Endothelial cell of umbilical vein (primary cell): ENCODE data around the gene TSPAN10. TPM values are rescaled to one million over a fixed set of nuclear protein-coding genes. Genes with fewer than 3 reads are reported as not detected.
A peak's percentile ranks its signal among the peaks of the same experiment; 100 is the strongest.

Experiments used
- BruUV-seq: library from RNA; stranded (reverse); fragments of 400-500 nt; replicated peaks from 2 replicates; lab custom pipeline; 2021; lab: Mats Ljungman, UMichigan
- CTCF ChIA-PET: fragments of 300-600, 350-600 bp; sonication (Branson Sonifier 250); formaldehyde crosslinking; loops from one replicate; lab custom pipeline; 2021; ENCODE audit warnings: antibody characterized with exemption, inconsistent platforms; lab: Charles Lee
- POLR2A ChIA-PET: fragments of 300-600, 350-600 bp; sonication (Branson Sonifier 250); formaldehyde crosslinking; loops from one replicate; lab custom pipeline; 2021; ENCODE audit warnings: antibody characterized with exemption, inconsistent platforms; lab: Charles Lee
- DNase-seq: peaks from one replicate; pipeline ENCODE4 v3.0.0-alpha.2; 2011; ENCODE audit warnings: low read depth, low spot score
- FAIRE-seq: peaks from 2 replicates; lab custom pipeline; 2011; peaks lifted over from hg19 to GRCh38; lab: Jason Lieb, UNC
- H2AFZ ChIP-seq: 2 replicates; pipeline ENCODE4 v1.6.0; 2012; ENCODE audit warnings: low read depth, low read length, control low read depth, inconsistent platforms
- H3K27ac ChIP-seq: 2 replicates; pipeline ENCODE4 v1.5.1; 2011; ENCODE audit warnings: low read depth, mild to moderate bottlenecking, control low read depth, low read length, moderate library complexity; ENCODE audit not compliant: insufficient read depth
- H3K27me3 ChIP-seq, 2 experiments: 2 replicates each; pipeline versions ENCODE4 v1.6.0 to v1.6.1; 2011; ENCODE audit warnings: low read length in 2 of 2, mixed read lengths in 1 of 2; ENCODE audit not compliant: control insufficient read depth in 2 of 2, insufficient read depth in 2 of 2
- H3K36me3 ChIP-seq, 2 experiments: 2 replicates in 1 of 2; 3 replicates in 1 of 2; pipeline ENCODE4 v1.5.1; 2011; ENCODE audit warnings: low read length in 2 of 2, mild to moderate bottlenecking in 1 of 2, moderate library complexity in 1 of 2; ENCODE audit not compliant: control insufficient read depth in 2 of 2, insufficient read depth in 2 of 2; ENCODE audit errors: extremely low read depth in 1 of 2
- H3K4me1 ChIP-seq: 3 replicates; pipeline ENCODE4 v1.5.1; 2011; ENCODE audit warnings: mild to moderate bottlenecking, low read length; ENCODE audit not compliant: control insufficient read depth, insufficient read depth; ENCODE audit errors: extremely low read depth
- H3K4me2 ChIP-seq: 2 replicates; pipeline ENCODE4 v1.6.1; 2011; ENCODE audit warnings: low read length, control low read depth, mixed read lengths; ENCODE audit not compliant: insufficient read depth
- H3K4me3 ChIP-seq, 3 experiments: fragments of 200-600 bp in 1 of 3; sonication (generic), shearing (Covaris generic) in 1 of 3; replicated peaks in 1 of 3; 2 replicates each; pipeline ENCODE4 v1.5.1; 2011 to 2016; ENCODE audit warnings: control low read depth in 3 of 3, low read length in 3 of 3, mild to moderate bottlenecking in 2 of 3, inconsistent platforms in 1 of 3, low read depth in 1 of 3, moderate library complexity in 1 of 3; ENCODE audit not compliant: insufficient read depth in 1 of 3
- H3K79me2 ChIP-seq: 2 replicates; pipeline ENCODE4 v1.6.0; 2012; ENCODE audit warnings: low read length, inconsistent platforms; ENCODE audit not compliant: control insufficient read depth, insufficient read depth
- H3K9ac ChIP-seq: replicated peaks from 2 replicates; pipeline ENCODE3; 2011; ENCODE audit warnings: low read length, control low read depth; ENCODE audit not compliant: insufficient read depth; ENCODE audit errors: extremely low read depth
- H3K9me1 ChIP-seq: replicated peaks from 3 replicates; pipeline ENCODE4 v1.6.0; 2011; ENCODE audit warnings: mild to moderate bottlenecking, low read length; ENCODE audit not compliant: control insufficient read depth, insufficient read depth; ENCODE audit errors: extremely low read depth
- H3K9me3 ChIP-seq: replicated peaks from 2 replicates; pipeline ENCODE4 v1.5.1; 2012; ENCODE audit warnings: low read length, inconsistent platforms; ENCODE audit not compliant: control insufficient read depth, insufficient read depth
- H4K20me1 ChIP-seq: replicated peaks from 2 replicates; pipeline ENCODE3; 2011; ENCODE audit warnings: mild to moderate bottlenecking, low read length; ENCODE audit not compliant: control insufficient read depth, insufficient read depth; ENCODE audit errors: extremely low read depth
- EZH2 ChIP-seq: IDR thresholded peaks from 2 replicates; pipeline ENCODE4 v1.6.1; 2012; ENCODE audit warnings: borderline replicate concordance, low read depth, mild to moderate bottlenecking, moderate library complexity, low read length, inconsistent platforms; ENCODE audit not compliant: severe bottlenecking
- FOS ChIP-seq: IDR thresholded peaks from 2 replicates; pipeline ENCODE4 v1.6.1; 2011; ENCODE audit warnings: mild to moderate bottlenecking, low read length, moderate library complexity, borderline replicate concordance; ENCODE audit not compliant: insufficient read depth
- GATA2 ChIP-seq: IDR thresholded peaks from 2 replicates; pipeline ENCODE4 v1.7.0; 2011; ENCODE audit warnings: low read depth, mild to moderate bottlenecking, moderate library complexity, mixed read lengths, low read length; ENCODE audit not compliant: insufficient read length, insufficient read depth
- POLR2A ChIP-seq: IDR thresholded peaks from 2 replicates; pipeline ENCODE4 v1.6.1; 2012; ENCODE audit warnings: low read depth, mild to moderate bottlenecking, control low read depth, low read length
- POLR2AphosphoS5 ChIP-seq: IDR thresholded peaks from 2 replicates; pipeline ENCODE4 v1.6.1; 2012; ENCODE audit warnings: low read depth, mild to moderate bottlenecking, control low read depth, low read length, moderate library complexity; ENCODE audit not compliant: insufficient read depth
- dilution Hi-C: fragments of 300-500 bp; cut with MboI; formaldehyde crosslinking; loops from one replicate; pipeline ENCODE4 v1.15.0; 2019; ENCODE audit warnings: low sequenced_read_pairs; ENCODE audit not compliant: extremely low pct_ligation_motif_present
- intact Hi-C: fragments of 100-400 bp; cut with micrococcal nuclease; formaldehyde crosslinking; loops from one replicate; pipeline ENCODE4 v1.10.0; 2022
- polyA plus RNA-seq, 4 experiments: library from polyadenylated mRNA; depleted of rRNA in 3 of 4; stranded (reverse) in 3 of 4; unstranded in 1 of 4; fragments of >200 nt; gene quantifications; 2 replicates each; pipeline versions ENCODE4 v1.2.1 to v1.2.3, GENCODE V29; 2011 to 2012; ENCODE audit warnings: missing spikeins in 1 of 4
- total RNA-seq: library from RNA; stranded (reverse); gene quantifications from 2 replicates; pipeline ENCODE4 v1.2.3, GENCODE V29; 2021
- TF ChIP-seq, protein P1 (sequence below), 2 donors: IDR thresholded peaks; 1 replicate in 1 of 2; 2 replicates in 1 of 2; pipeline ENCODE4 v1.5.1; 2011; ENCODE audit warnings: low read length in 2 of 2, mild to moderate bottlenecking in 2 of 2, moderate library complexity in 2 of 2, control low read depth in 1 of 2, inconsistent platforms in 1 of 2, low read depth in 1 of 2; ENCODE audit not compliant: insufficient read depth in 1 of 2; ENCODE audit errors: extremely low read depth in 1 of 2
- TF ChIP-seq, protein P2 (sequence below): IDR thresholded peaks from 2 replicates; pipeline ENCODE4 v1.6.1; 2011; ENCODE audit not compliant: insufficient read depth, insufficient read length

The TSPAN10 gene
- total and polyA plus RNA-seq, 2 donors (not counting 3 experiments of a cell fraction or from before 2014, with no cell fraction given), result 0.91 to 1.1 TPM

DNA sequence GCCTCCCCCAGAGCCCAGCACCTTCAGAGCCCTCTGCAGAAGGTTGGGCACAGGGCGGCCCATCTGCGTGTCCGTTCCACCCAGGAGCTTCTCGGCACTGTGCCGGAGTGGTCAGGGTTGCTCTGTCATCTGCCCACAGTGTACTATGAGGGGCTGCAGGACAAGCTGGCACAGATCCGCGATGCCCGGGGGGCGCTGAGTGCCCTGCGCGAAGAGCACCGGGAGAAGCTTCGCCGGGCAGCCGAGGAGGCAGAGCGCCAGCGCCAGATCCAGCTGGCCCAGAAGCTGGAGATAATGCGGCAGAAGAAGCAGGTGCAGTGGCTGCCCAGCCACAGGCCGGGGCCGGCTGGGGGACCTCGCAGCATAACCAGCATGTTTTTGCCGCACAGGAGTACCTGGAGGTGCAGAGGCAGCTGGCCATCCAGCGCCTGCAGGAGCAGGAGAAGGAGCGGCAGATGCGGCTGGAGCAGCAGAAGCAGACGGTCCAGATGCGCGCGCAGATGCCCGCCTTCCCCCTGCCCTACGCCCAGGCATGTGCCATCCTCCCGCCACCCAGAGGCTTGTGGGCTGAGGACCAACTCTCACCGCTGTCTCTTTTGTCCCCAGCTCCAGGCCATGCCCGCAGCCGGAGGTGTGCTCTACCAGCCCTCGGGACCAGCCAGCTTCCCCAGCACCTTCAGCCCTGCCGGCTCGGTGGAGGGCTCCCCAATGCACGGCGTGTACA lies 59.4 kb downstream of the TSPAN10 start:
- POLR2A ChIA-PET, result no interaction called here

More for the DNA sequence above, 59.4 kb downstream of the TSPAN10 start:
- no peak overlapping the region for H3K4me2 ChIP-seq
- H3K9me3 ChIP-seq, result no peaks in the 10 kb centered on the region
- FAIRE-seq (no peak), DNase-seq (no peak)
- TSS peak; percentile 12 for BruUV-seq
- dilution Hi-C loops (no loop called here), intact Hi-C loops (no loop called here)
- peaks cover under 1% of the 10 kb centered on the region for H3K4me1 ChIP-seq
- TF ChIP-seq POLR2A (no peak), EZH2 (no peak), FOS (no peak), POLR2AphosphoS5 (peak; percentile 14), GATA2 (no peak)
- TF ChIP-seq, protein P1, sequence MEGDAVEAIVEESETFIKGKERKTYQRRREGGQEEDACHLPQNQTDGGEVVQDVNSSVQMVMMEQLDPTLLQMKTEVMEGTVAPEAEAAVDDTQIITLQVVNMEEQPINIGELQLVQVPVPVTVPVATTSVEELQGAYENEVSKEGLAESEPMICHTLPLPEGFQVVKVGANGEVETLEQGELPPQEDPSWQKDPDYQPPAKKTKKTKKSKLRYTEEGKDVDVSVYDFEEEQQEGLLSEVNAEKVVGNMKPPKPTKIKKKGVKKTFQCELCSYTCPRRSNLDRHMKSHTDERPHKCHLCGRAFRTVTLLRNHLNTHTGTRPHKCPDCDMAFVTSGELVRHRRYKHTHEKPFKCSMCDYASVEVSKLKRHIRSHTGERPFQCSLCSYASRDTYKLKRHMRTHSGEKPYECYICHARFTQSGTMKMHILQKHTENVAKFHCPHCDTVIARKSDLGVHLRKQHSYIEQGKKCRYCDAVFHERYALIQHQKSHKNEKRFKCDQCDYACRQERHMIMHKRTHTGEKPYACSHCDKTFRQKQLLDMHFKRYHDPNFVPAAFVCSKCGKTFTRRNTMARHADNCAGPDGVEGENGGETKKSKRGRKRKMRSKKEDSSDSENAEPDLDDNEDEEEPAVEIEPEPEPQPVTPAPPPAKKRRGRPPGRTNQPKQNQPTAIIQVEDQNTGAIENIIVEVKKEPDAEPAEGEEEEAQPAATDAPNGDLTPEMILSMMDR (IDR thresholded peaks at IDR 0.05; ENCODE audit: extremely low read depth in 1 of 2, insufficient read depth in 1 of 2, low read depth in 1 of 2, low read length in 2 of 2), result no peak
- TF ChIP-seq, protein P2, sequence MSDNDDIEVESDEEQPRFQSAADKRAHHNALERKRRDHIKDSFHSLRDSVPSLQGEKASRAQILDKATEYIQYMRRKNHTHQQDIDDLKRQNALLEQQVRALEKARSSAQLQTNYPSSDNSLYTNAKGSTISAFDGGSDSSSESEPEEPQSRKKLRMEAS, result no peak
- H3K27ac ChIP-seq, result no peak overlapping the region
- peaks cover 20 to 72% of the 10 kb centered on the region in 2 experiments for H3K36me3 ChIP-seq
- H3K79me2 ChIP-seq, result peaks cover 29% of the 10 kb centered on the region
- no peaks in the 10 kb centered on the region for H3K9me1 ChIP-seq
- no peak overlapping the region for H3K9ac ChIP-seq
- no peak overlapping the region for H3K4me3 ChIP-seq
- H3K27me3 ChIP-seq, result no peaks in the 10 kb centered on the region
- no peaks in the 10 kb centered on the region for H4K20me1 ChIP-seq
- CTCF ChIA-PET, result no interaction called here
- H2AFZ ChIP-seq, result no peak overlapping the region
